Activated CD8-positive, alpha-beta memory T cell treated with anti-CD3 and anti-CD28 coated beads, Interleukin-2, amount 50 U/mL, for 1 hour (primary cell): ENCODE measurements around the gene POLR2L.

ENCODE experiments used
- DNase-seq: peaks from one replicate; pipeline ENCODE4 v3.0.0-alpha.2; 2020; ENCODE audit errors: extremely low read depth

Gene POLR2L

DNA sequence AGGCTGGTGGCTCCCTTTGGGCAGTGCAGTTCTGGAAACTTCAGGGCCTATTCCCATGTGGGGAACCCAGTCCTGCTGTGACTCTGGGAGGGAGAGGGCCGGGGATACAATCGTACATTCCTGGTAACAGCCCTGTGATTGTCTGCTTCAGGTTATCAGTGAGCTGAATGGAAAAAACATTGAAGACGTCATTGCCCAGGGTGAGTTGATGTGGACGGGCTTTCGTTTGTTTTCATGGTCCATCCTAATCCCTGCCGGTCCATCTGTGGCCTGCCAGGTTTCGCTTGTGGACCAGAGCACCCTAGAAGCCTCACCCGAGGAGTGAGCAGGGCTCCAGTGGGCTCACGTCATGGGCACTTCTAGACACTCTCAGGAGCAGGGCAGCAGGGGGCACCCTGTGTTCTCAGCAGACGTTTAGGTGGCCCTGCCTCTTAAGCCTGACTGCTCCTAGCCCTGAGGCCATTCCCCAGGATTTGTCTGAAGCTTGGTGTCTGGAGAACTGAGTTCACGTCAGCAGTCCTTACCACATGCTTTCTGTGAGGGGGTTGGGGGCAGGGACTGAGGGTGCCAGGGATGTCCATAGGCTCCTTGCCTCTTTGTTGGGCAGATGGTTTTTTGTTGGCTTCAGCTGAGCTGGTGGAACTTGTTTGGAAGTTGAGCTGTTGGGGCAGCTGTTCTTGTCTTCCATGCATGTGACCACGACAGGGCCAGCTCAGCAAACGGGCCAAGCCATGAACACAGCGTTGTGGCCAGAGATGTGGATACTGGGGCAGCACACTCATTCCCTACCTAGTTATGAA is 30.7 kb downstream of the POLR2L start:
- no peak for DNase-seq

DNA sequence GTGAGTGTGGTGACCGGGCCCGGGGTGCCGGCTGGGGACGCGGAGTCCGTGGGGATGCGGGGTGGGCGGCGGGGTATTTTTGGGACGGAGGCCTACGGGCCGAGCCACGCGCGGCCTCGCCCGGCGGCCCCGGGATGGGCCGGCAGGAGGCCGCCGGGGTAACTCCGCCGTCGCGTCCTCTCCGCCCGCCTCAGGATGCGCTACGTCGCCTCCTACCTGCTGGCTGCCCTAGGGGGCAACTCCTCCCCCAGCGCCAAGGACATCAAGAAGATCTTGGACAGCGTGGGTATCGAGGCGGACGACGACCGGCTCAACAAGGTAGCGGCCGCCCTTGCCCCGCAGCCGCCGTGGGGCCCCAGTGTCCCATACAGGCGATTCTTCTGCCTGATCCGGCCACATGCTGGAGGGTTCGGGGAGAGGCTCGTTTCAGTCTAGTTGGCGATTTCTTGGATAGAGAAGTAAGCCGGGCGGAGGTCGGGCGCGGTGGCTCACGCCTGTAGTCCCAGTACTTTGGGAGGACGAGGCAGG is 32.2 kb downstream of the POLR2L start:
- DNase-seq, result no peak

DNA sequence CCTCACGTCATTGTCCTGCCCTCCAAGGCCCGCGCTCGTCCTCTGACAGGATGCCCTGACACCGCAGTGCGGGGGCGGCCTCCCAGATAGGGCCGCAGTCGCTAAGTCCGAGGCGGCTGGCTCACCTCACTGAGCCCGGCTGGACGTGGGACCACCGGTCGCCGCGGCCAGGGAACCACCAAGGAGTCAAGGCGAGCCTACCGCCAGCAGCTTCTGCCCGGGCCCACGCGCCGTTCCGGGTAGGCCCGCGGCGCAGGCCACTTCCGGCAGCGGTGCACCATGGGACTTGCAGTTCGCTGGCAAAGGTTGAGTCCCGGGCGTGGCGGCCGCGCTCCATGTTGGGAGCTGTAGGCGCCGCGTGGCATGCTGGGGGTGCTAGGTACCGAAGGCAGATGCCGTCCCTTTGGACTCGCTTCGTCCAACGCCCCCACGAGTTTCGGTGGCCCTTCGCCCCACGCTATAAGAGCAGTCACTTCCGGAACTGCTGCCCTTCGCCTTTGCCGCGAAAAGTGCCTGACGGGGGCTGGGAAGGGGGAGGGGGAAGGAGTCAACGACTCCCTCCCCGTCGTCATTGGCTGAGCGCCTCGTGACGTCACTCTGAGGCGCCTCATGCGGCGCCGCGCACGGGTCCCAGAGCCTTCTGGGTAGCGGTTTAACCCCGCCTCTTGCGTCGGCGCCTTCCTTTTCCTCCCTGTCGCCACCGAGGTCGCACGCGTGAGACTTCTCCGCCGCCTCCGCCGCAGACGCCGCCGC is 32.9 kb downstream of the POLR2L start, which contains the start of gene RPLP2:
Gene RPLP2 (plus strand): TSS at position 681 of the 753 bp plus-strand sequence. CDS start 268 bp downstream, outside the sequence.
- peak; percentile 90 for DNase-seq

DNA sequence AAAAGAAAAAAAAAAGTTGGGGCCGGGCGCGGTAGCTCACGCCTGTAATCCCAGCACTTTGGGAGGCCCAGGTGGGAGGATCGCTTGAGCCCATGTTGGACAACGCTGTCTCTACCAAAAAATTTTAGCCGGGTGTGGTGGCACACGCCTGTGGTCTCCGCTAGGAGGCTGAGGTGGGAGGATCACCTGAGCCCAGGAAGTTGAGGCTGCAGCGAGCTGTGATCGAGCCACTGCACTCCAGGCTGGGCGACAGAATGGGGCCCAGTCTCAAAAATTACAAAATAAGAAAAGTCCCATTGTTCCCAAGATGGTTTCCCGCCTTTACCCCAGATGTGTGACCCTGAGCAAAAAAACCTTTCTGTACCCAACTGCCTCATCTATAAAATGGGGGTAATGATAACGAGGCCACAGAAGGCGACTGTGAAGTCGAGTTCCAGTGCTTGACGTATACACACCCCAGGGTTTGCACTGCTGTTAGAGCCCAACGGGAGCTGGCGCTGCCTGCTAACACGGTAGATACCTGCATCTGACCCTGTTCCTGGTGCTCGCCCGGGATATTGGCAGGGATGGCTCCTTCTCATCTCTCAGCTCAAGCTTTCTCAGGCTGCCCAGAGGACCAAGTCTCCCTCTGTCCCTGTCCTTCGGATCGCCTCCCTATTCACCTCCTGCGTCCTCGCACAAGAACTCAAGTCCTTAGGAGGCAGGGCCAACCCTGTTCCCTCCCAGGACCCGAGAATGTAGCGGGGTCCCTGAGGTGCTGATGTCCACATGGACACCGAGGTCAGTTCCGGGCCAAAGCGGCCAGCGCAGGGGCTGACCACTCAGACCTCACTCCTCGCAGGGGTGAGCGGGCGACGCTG is 33.7 kb downstream of the POLR2L start:
- DNase-seq, result no peak

DNA sequence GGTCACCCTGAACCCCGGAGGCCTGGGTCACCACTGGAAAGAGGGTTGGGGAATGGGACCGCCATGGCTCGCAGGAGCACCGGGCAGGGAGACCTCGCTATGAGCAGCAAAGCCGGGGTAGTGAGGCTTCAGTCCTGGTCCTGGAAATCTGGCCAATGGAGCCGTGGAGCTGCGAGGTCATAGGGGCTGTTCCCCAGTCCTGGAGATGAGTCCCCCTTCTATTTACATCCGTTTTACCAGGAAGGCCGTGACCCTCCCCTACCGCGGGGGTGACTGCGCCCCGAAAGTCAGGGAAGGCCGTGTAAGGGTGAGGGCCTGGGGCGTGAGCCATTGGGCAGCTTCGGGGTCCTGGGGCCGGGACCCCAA is 37.7 kb downstream of the POLR2L start:
- DNase-seq, result no peak

DNA sequence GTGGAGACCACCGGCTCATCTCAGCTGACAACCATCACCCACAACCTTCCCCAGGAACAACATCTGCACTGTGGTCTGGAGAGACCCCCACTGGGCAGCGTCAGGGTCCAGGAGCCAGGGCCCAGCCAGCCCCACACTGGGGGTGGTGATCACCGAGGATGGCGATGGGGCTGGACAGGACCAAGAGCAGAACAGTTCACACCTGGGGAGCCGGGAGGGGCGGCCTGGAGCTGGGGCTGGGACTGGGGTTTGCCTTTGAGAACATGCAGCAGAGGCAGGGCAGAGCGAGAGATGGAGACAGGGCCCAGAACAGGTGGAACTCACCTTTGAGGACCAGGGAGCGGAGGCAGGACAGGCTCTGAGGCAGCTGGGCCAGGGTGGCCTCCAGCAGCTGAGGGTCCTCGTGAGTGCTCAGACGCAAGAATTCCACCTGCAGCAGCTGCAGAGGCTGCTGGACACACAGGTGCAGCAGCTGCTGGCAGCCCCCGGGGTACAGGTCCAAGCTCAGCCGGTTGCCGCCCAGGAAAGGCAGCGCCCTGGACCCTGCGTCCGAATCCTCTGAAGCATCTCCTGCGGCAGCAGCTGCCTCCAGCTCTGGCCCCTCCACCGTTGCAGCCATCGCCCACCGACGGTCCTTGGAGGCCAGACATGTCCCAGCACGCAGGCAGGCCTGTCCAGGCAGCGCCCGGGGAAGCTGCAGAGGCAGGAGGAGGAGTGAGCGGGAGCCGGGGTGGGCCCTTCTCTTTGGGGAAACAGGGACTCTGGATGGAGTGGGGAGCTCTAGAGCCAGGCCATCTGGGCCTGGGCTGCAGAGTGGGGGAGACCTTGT is 38.3 kb downstream of the POLR2L start:
- no peak for DNase-seq

DNA sequence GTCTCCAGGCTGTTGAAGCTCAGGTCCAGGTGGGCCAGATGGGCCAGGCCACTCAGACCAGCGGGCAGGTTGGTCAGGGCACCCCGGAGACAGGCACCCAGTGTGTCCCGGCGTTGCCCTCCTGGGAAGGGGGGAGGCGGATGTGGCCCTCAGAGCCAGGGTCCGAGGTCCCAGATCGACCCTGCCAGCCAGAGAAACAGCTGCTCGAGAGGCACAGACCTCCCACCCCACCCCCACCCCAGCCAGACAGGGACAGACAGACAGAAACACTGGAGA is 38.9 kb downstream of the POLR2L start:
- DNase-seq, result no peak

DNA sequence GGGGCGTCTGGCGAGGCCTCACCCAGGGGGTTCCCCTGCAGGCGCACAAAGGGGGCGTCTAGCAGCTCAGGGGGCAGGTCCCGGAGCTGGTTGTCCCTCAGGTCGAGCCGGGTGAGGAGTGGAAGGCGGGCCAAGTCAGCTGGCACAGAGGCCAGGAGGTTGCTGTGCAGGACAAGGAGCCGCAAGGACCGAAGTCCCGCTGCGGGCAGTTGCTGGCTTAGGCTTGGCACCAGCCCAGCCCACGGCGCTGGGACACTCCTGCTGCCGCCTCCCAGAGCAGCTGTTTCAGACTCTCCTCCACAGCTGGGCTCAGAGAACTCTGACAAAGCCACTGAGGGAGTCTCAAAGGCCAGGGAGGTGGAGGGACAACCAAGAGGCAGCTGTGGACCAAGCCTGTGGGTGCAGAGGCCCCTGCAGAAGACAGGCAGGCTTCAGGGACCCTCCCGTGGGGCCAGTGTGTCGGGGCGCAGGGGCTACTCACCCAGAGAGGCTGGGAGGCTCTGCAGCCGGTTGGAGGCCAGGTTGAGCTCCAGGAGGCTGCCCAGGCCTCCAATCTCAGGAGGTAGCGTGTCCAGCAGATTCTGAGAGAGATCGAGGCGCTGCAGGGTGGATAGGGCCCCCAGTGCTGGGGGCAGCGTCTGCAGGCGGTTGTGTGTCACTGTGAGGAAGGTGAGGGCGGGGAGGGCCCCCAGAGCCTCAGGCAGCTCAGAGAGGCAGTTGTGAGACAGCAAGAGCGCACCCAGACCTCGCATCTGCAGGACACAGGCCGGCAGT is 39.4 kb downstream of the POLR2L start:
- DNase-seq, result no peak

DNA sequence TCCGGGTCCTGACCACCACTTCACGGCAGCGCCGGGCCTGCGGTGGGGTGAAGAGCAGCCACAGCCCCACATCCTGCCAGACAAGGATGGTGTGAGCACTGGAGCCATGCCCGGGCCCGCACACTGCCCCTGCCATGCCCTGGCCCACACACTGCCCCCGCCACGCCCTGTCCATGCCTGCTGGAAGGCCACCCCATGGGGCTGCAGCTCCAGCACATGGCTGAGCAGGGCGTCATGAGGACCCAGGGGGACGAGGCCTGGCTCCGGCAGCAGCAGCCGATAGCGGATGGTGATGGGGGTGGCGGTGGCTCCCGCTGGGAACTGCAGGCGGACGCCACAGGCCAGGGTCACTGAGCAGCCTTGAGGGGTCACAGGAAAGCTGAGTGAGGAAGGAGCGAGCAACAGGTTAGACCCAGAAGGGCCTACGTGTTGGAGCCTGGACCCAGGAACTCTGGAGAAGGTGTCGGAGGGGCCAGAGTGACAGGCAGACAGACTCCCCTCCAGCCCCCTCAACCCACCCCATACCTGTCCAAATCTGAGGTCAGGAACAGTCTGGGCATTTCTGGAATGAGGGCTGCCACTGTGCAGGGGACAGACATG is 40.2 kb downstream of the POLR2L start:
- DNase-seq, result no peak

DNA sequence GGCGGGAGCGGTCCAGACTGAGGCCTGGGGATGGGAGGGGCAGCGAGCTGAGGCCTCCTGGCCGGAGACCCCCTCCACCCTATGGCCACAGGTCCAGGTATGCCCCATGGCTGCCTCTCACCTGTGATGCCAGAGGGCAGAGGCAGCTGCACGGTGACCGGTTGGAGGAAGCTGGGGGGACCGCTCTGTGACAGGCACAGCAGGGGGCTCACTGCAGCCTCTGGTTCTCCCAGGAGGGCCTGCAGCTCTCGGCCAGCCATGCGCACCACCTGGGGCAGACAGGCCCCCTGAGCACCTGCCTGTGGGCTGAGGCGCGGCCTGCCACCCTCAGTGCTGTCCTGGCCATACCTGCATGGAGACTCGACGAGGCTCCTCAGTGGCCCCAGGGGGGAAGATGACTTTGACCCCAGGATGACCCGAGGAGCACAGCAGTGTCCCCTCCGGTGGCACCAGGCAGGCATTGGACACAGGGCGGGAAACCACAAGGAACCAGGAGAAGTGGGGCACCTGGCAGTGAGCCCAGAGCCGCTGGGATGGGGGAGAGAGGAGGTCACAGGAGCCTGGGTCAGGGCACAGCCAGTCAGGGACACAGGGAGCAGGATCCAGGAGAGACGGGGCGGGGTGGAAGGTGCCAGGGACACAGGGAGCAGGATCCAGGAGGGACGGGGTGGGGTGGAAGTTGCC is 41.1 kb downstream of the POLR2L start:
- DNase-seq, result no peak

DNA sequence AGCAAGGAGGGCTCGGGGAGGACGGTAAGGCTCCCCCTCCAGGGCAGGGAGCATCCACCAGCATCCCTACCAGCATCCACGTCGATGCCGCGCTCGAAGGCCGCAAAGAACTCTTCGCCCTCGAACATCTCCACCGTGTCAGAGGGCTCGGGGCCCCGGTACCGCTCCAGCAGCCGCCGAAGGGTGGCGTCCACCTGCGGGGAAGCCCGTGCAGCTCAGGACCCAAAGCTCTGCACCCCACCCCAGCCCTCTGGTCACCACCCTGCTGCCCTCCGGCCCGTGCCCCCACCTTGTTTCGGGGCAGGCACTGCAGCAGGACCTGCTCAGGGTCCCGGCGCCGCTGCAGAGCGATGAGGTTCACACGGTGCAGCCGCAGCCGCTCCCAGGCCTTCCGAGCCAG is 41.9 kb downstream of the POLR2L start:
- no peak for DNase-seq

DNA sequence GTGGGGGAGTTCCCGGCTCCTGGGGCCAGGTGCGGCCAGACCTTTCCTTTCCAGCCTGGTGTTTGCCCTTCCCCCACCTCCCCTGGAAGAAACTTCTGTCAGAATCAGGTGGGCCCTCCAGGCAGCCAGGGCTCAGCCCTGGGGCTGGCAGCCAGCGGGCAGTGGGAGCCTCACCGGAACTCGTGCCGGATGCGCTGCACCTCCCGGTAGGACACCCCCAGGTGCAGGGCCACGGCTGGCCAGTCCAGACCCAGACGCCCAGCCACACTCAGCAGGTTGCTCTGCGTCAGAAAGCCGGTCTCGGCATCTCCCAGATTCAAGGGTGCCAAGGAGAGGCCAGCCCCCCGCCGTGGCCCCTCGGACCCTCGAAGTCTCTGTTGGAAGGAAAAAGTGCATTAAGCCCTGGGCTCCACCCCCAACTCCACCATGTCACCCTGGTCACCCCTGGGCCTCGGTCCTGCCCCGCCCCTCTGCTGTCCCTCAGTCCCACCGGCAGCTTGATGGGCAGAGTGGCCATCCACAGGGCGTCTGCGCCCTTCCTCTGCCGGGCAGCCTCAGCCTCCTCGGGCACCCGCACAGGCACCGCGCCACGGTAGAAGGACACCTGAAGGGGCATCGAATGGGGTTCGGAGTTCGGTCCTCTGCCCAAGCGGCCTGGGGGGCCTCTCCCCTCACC is 42.5 kb downstream of the POLR2L start:
- DNase-seq, result no peak

DNA sequence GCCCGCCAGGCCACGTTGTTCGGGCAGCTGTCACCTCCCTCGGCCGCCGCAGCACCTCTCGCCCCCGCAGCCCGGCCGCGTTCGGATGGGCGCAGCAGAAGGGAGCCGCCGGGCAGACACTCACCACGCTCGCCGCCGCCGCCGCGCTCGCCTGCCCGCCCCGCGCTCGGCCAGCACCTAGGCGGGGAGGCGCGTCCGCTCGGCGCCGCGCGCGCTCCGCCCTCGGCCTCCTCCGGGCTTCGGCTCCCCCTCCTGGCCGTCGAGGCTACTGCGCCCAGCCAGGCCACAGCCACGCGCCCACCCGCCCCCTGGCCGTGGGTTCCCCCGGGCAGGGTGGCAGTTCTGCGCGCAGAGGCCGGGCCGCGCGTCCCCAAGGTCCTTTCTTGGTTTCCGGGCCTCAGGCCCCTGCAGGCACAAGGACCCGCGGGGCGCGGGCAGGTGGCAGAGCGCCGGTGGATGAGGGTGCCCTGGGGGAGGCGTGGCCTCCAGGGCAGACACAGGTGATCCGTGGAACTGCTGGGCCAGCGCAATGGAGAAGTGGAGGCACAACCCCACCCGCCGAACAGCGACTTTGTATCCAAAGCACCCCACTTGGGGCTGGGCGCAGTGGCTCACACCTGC is 44.1 kb downstream of the POLR2L start, which contains the start of gene SLC25A22:
Gene SLC25A22 (minus strand): TSS at position 189 of the 621 bp plus-strand sequence. CDS start 3,275 bp downstream, outside the sequence.
- DNase-seq, result no peak

DNA sequence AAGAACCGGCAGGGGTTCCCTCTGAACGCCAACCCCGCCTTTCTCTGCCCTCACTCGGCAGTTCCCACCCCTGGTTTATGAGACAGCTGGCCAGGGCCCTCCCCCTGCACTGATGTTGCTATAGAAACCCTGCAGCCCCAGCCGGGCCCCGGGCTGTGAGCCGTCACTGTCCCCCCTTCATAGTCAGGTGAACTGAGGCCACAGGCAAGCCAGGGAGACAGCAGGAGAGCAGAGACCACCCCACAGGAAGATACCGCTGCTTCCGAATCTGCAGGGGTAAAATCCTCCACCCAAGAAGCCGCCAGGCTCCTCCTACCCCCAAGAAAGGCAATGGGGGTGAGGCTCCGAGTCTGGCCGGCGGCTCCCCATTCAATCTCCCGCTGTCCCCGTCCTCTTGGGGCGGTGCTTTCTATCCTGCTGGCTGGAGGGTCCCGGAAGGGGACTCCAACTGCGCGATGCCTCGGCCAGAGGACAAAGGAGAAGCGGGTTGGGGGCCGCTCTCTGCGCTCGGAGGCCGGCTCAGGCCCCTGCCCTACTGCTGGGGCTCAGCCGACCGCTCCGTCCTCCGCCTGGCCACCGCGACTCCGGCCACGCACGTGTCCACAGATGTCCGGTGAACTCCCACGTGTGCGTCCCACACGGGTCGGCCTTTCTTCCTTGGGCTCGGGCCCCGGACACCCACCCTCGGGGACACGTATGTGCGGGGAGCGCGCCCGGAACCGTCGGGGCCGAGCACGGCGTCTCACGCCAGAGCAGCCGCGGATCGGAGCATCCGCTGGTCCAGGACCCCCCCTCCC is 44.8 kb downstream of the POLR2L start:
- DNase-seq, result peak; percentile 62

DNA sequence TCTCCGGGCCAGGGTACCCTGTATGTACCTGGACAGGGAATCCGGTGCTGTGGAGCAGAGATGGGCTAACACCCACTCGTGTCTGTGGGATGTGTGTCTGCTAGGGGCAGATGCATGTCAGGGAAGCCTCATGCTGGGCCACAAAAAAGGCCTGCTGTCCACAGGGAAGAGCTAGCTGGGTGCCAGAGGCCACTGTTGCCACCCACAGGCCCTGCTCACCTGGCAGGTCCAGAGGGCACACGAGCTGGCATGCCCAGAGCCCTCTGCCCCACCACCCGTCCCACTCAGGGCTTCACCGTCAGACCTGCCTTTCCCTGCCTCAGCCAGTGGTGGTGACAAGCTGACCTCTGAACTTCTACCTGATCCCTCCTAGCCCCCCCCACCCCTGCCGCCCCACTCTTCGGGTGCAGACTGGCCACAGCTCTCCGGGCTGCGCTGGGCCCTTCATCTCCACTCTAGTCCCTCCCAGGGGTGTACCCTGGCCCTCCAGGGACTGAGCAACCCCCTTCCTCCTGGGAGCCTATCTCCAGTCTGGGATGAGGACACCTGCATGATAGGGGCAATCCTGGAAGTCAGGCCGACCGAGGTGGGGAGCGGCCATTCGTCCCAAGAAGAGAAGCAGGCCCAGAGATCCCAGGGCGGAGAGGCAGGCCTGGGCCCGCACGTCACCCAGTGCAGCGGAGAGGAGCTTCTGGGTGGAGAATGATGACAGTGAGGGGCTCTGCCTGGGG is 45.6 kb downstream of the POLR2L start:
- no peak for DNase-seq

DNA sequence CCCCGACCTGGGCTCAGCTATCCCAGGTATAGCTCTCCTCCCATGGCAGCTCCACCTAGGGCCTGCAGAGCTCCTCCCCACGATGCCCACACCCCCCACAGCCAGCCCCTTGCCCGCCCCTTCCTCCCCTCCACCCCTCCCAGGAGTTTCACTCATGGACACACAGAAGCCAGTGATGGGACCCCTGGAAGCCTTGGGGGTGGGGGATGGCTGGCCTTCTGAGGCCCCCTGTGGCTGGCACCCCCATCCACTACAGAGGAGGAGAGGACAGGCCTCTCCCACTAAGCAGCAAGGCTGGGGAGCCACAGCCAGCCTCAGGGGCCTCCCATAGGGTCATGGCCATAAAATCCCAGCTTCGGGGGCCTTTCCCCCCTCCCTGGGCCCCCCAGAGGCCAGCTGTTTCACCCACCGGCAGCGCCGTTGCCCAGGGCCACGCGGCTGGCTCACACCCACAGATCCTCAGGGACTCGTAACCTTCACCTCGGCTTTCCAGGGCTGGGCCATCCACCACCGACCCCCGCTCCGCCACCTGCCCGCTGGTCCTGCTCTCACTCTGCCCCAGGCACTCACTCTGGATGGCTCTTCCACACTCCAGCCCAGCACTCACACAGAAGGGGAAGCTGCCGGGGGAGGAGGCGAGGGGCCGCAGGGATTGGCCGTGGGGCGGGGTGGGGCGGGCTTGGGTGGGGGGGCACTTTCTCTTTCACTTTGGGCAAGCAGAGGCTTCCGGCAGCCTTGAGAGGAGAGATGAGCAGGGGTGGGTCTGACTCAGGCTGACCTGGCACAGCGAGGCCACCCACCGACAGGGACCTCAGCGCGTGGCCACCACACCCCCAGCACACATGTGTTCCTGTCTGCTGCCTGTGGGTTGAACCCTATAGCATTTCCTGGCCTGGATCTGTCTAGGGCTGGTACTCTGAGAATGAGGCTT is 46.4 kb downstream of the POLR2L start:
- DNase-seq, result peak; percentile 39
